ENCODE data around the gene BLVRB.

The BLVRB gene

GRCh38 chr19:40465557-40466218, at the start of gene BLVRB:
Gene BLVRB, minus strand, starts transcription at chr19:40465745. Its CDS starts 57 bp downstream, at chr19:40465688.
- TF ChIP-seq TAF1 (IDR thresholded peaks at IDR 0.05; ENCODE audit: low read depth), result peak; percentile 55; the same call in 1 of the 2 replicates
- no peak for TF ChIP-seq ZBTB7A (IDR thresholded peaks at IDR 0.05; ENCODE audit: low read depth)
- 0 out of 2 replicates have a peak, but pooled peaks have one; percentile 18 for TF ChIP-seq TEAD4 (IDR thresholded peaks at IDR 0.05)
- TF ChIP-seq EGR1 (IDR thresholded peaks at IDR 0.05), result 0 out of 2 replicates have a peak, but pooled peaks have one; percentile 26
- 0 out of 2 replicates have a peak, but pooled peaks have one; percentile 30 for TF ChIP-seq YY1 (IDR thresholded peaks at IDR 0.05; ENCODE audit: low read depth)
- TF ChIP-seq RAD21 (IDR thresholded peaks at IDR 0.05; ENCODE audit: low read depth), result no peak
- peak; percentile 80 for TF ChIP-seq MAX (IDR thresholded peaks at IDR 0.05)
- no peak; the same call in 1 of the 2 replicates for TF ChIP-seq EP300 (IDR thresholded peaks at IDR 0.05; ENCODE audit: borderline replicate concordance)
- TF ChIP-seq, protein P1, sequence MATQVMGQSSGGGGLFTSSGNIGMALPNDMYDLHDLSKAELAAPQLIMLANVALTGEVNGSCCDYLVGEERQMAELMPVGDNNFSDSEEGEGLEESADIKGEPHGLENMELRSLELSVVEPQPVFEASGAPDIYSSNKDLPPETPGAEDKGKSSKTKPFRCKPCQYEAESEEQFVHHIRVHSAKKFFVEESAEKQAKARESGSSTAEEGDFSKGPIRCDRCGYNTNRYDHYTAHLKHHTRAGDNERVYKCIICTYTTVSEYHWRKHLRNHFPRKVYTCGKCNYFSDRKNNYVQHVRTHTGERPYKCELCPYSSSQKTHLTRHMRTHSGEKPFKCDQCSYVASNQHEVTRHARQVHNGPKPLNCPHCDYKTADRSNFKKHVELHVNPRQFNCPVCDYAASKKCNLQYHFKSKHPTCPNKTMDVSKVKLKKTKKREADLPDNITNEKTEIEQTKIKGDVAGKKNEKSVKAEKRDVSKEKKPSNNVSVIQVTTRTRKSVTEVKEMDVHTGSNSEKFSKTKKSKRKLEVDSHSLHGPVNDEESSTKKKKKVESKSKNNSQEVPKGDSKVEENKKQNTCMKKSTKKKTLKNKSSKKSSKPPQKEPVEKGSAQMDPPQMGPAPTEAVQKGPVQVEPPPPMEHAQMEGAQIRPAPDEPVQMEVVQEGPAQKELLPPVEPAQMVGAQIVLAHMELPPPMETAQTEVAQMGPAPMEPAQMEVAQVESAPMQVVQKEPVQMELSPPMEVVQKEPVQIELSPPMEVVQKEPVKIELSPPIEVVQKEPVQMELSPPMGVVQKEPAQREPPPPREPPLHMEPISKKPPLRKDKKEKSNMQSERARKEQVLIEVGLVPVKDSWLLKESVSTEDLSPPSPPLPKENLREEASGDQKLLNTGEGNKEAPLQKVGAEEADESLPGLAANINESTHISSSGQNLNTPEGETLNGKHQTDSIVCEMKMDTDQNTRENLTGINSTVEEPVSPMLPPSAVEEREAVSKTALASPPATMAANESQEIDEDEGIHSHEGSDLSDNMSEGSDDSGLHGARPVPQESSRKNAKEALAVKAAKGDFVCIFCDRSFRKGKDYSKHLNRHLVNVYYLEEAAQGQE (IDR thresholded peaks at IDR 0.05; ENCODE audit: low read depth), result no peak
- TF ChIP-seq USF1 (IDR thresholded peaks at IDR 0.05), result no peak
- TF ChIP-seq CREB1 (IDR thresholded peaks at IDR 0.05; ENCODE audit: low read depth), result 0 out of 2 replicates have a peak, but pooled peaks have one; percentile 10

DNA sequence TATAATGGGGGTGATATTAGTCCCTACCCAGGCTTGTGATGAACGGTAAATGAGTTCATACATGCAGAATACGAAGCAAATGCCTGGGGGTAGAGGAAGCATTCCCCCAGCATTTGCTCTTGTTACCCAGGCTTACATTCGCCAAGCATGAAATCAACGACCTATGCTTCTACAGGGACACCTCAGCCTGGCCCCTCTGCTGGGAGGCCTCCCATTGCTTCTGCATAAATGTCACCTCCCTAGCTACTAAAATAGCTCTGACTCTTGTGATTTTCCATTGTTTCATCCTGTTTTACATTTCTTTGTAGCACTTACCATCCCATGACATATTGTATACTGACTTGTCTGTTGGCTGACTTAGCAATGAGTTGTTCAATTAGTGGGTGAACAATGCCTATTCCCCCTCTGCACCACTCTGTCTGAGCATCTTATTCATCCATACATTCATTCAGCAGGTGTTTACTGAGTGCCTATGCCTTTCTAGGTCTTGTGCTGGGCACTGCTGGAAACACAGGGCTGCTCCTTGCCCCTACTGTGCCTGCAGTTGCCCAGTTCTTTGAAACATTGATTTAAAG, 48.3 kb upstream of the BLVRB start:
- TF ChIP-seq EP300 (IDR thresholded peaks at IDR 0.05; ENCODE audit: borderline replicate concordance), result no peak
- no peak for TF ChIP-seq TEAD4 (IDR thresholded peaks at IDR 0.05)
- no peak for TF ChIP-seq EGR1 (IDR thresholded peaks at IDR 0.05)
- TF ChIP-seq, protein P1 (IDR thresholded peaks at IDR 0.05; ENCODE audit: low read depth), result no peak
- no peak for TF ChIP-seq MAX (IDR thresholded peaks at IDR 0.05)
- TF ChIP-seq CEBPB (IDR thresholded peaks at IDR 0.05), result no peak
- TF ChIP-seq YY1 (IDR thresholded peaks at IDR 0.05; ENCODE audit: low read depth), result no peak
- TF ChIP-seq RAD21 (IDR thresholded peaks at IDR 0.05; ENCODE audit: low read depth), result no peak
- TF ChIP-seq TAF1 (IDR thresholded peaks at IDR 0.05; ENCODE audit: low read depth), result no peak
- no peak for TF ChIP-seq NFIC (IDR thresholded peaks at IDR 0.05)
- TF ChIP-seq USF1 (IDR thresholded peaks at IDR 0.05), result no peak
- no peak for TF ChIP-seq FOXM1 (IDR thresholded peaks at IDR 0.05; ENCODE audit: borderline replicate concordance, low read depth)
- TF ChIP-seq ZBTB7A (IDR thresholded peaks at IDR 0.05; ENCODE audit: low read depth), result no peak
- TF ChIP-seq CREB1 (IDR thresholded peaks at IDR 0.05; ENCODE audit: low read depth), result no peak
- no peak for TF ChIP-seq TCF12 (IDR thresholded peaks at IDR 0.05; ENCODE audit: low read depth)

DNA sequence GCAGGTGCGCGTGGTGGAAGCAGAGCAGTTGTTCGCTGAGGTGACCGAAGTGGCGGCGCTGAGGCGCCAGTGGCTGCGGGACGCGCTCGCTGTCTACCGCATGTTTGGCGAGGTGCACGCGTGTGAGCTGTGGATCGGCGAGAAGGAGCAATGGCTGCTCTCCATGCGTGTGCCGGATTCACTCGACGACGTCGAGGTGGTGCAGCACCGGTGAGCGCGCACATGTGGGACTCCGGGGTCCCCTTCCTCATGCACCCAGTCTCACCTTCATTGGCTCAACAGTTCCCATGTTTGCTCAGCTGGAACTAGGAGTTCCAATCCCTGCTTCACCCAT, 47.8 kb upstream of the BLVRB start:
- TF ChIP-seq USF1 (IDR thresholded peaks at IDR 0.05) (no peak), TCF12 (IDR thresholded peaks at IDR 0.05; ENCODE audit: low read depth) (no peak), EP300 (IDR thresholded peaks at IDR 0.05; ENCODE audit: borderline replicate concordance) (no peak), NFIC (IDR thresholded peaks at IDR 0.05) (no peak), TAF1 (IDR thresholded peaks at IDR 0.05; ENCODE audit: low read depth) (no peak), YY1 (IDR thresholded peaks at IDR 0.05; ENCODE audit: low read depth) (no peak), ZBTB7A (IDR thresholded peaks at IDR 0.05; ENCODE audit: low read depth) (no peak), FOXM1 (IDR thresholded peaks at IDR 0.05; ENCODE audit: borderline replicate concordance, low read depth) (no peak), MAX (IDR thresholded peaks at IDR 0.05) (no peak), CREB1 (IDR thresholded peaks at IDR 0.05; ENCODE audit: low read depth) (no peak), CEBPB (IDR thresholded peaks at IDR 0.05) (no peak), EGR1 (IDR thresholded peaks at IDR 0.05) (no peak), TEAD4 (IDR thresholded peaks at IDR 0.05) (no peak), RAD21 (IDR thresholded peaks at IDR 0.05; ENCODE audit: low read depth) (no peak)
- TF ChIP-seq, protein P1 (IDR thresholded peaks at IDR 0.05; ENCODE audit: low read depth), result no peak

All from Ishikawa (cell line).